IMR-90 (cell line): ENCODE results near the gene ANKRD53. TPM values are rescaled to one million over a fixed set of nuclear protein-coding genes. Genes with fewer than 3 reads are reported as not detected.

Experiments
- ATAC-seq: fragments of 200-7000 bp; cut with Tn5 transposase; 2 replicates; pipeline ENCODE4 v1.9.1; 2020; ENCODE audit warnings: low read depth, mild to moderate bottlenecking, moderate library complexity
- BruUV-seq: library from RNA; stranded (reverse); fragments of 400-500 nt; replicated peaks from 2 replicates; lab custom pipeline; 2021; lab: Mats Ljungman, UMichigan
- CTCF ChIA-PET: fragments of 300-600 bp; formaldehyde crosslinking; extraction: SDS; loops from one replicate; lab custom pipeline; 2021; ENCODE audit warnings: antibody characterized with exemption; lab: Yijun Ruan, JAX
- POLR2A ChIA-PET: fragments of 300-600 bp; sonication (Branson Sonifier 250); formaldehyde crosslinking; loops from one replicate; lab custom pipeline; 2022; ENCODE audit warnings: antibody characterized with exemption; ENCODE audit not compliant: unreplicated experiment; lab: Charles Lee
- DNase-seq: peaks from one replicate; pipeline ENCODE4 v3.0.0; 2013
- H2AFZ ChIP-seq: replicated peaks from 2 replicates; pipeline ENCODE3; 2013; ENCODE audit warnings: low read length, mild to moderate bottlenecking; ENCODE audit not compliant: poor library complexity
- H2AK5ac ChIP-seq: 2 replicates; pipeline ENCODE4 v1.6.1; 2013; ENCODE audit warnings: low read depth, low read length, inconsistent platforms
- H2AK9ac ChIP-seq: replicated peaks from 2 replicates; pipeline ENCODE3; 2013; ENCODE audit warnings: mild to moderate bottlenecking, low read depth, low read length, moderate library complexity; ENCODE audit not compliant: poor library complexity
- H2BK120ac ChIP-seq: 2 replicates; pipeline ENCODE4 v1.6.1; 2013; ENCODE audit warnings: low read depth, low read length, inconsistent platforms
- H2BK15ac ChIP-seq: 3 replicates; pipeline ENCODE4 v1.6.1; 2013; ENCODE audit warnings: low read depth, low read length, inconsistent platforms
- H2BK20ac ChIP-seq: 2 replicates; pipeline ENCODE4 v1.6.1; 2013; ENCODE audit warnings: low read depth, mild to moderate bottlenecking, inconsistent platforms, low read length, moderate library complexity
- H2BK5ac ChIP-seq: 2 replicates; pipeline ENCODE4 v1.6.1; 2013; ENCODE audit warnings: mild to moderate bottlenecking, low read depth, low read length, inconsistent platforms; ENCODE audit not compliant: poor library complexity, severe bottlenecking
- H3K14ac ChIP-seq: replicated peaks from 2 replicates; pipeline ENCODE4 v1.6.1; 2013; ENCODE audit warnings: low read depth, low read length, inconsistent platforms
- H3K18ac ChIP-seq: 2 replicates; pipeline ENCODE4 v1.6.1; 2013; ENCODE audit warnings: low read depth, low read length, control low read depth
- H3K23ac ChIP-seq: 2 replicates; pipeline ENCODE4 v1.6.1; 2013; ENCODE audit warnings: low read depth, low read length, inconsistent platforms
- H3K27ac ChIP-seq: 2 replicates; pipeline ENCODE4 v1.5.1; 2013; ENCODE audit warnings: mild to moderate bottlenecking, control low read depth, low read length; ENCODE audit not compliant: insufficient read depth
- H3K27me3 ChIP-seq: 2 replicates; pipeline ENCODE4 v1.6.1; 2013; ENCODE audit warnings: low read length; ENCODE audit not compliant: control insufficient read depth, insufficient read depth
- H3K36me3 ChIP-seq: 2 replicates; pipeline ENCODE4 v1.6.1; 2013; ENCODE audit warnings: low read length, mixed read lengths; ENCODE audit not compliant: control insufficient read depth, insufficient read depth
- H3K4ac ChIP-seq: 2 replicates; pipeline ENCODE4 v1.6.1; 2013; ENCODE audit warnings: low read depth, low read length, inconsistent platforms
- H3K4me1 ChIP-seq: 2 replicates; pipeline ENCODE4 v1.6.1; 2013; ENCODE audit warnings: low read length, mixed read lengths; ENCODE audit not compliant: control insufficient read depth, insufficient read depth
- H3K4me2 ChIP-seq: 2 replicates; pipeline ENCODE4 v1.6.1; 2013; ENCODE audit warnings: low read depth, mild to moderate bottlenecking, control low read depth, low read length, moderate library complexity
- H3K4me3 ChIP-seq: 2 replicates; pipeline ENCODE4 v1.5.1; 2013; ENCODE audit warnings: low read depth, mild to moderate bottlenecking, control low read depth, low read length, moderate library complexity; ENCODE audit not compliant: insufficient read depth
- H3K56ac ChIP-seq: 2 replicates; pipeline ENCODE4 v1.6.1; 2013; ENCODE audit warnings: low read length, inconsistent platforms; ENCODE audit not compliant: insufficient read depth; ENCODE audit errors: extremely low read depth
- H3K79me1 ChIP-seq, 2 experiments: 2 replicates each; pipeline ENCODE4 v1.6.1; 2013; ENCODE audit warnings: low read length in 2 of 2, inconsistent platforms in 1 of 2, low read depth in 1 of 2
- H3K9ac ChIP-seq: 2 replicates; pipeline ENCODE4 v1.6.1; 2013; ENCODE audit warnings: low read depth, low read length, control low read depth
- H3K9me1 ChIP-seq: 2 replicates; pipeline ENCODE4 v1.6.1; 2013; ENCODE audit warnings: low read length, inconsistent platforms; ENCODE audit not compliant: insufficient read depth
- H3K9me3 ChIP-seq: 2 replicates; pipeline ENCODE4 v1.6.1; 2013; ENCODE audit warnings: low read length; ENCODE audit not compliant: control insufficient read depth, insufficient read depth
- H4K20me1 ChIP-seq: 2 replicates; pipeline ENCODE4 v1.6.1; 2013; ENCODE audit warnings: low read length, inconsistent platforms; ENCODE audit not compliant: insufficient read depth
- H4K5ac ChIP-seq: 2 replicates; pipeline ENCODE4 v1.6.1; 2013; ENCODE audit warnings: mild to moderate bottlenecking, low read depth, low read length, control low read depth
- H4K8ac ChIP-seq, 2 experiments: 2 replicates each; pipeline ENCODE4 v1.6.1; 2013; ENCODE audit warnings: low read depth in 2 of 2, low read length in 2 of 2, control low read depth in 1 of 2, inconsistent platforms in 1 of 2
- H4K91ac ChIP-seq: 2 replicates; pipeline ENCODE4 v1.6.1; 2013; ENCODE audit warnings: low read depth, low read length, inconsistent platforms; ENCODE audit not compliant: insufficient read depth
- FOS ChIP-seq: fragments of 150-350 bp; IDR thresholded peaks from 2 replicates; pipeline ENCODE4 v1.6.1; 2016; ENCODE audit warnings: low read depth, low read length
- MAZ ChIP-seq: IDR thresholded peaks from 2 replicates; pipeline ENCODE4 v1.6.1; 2012; ENCODE audit warnings: low read depth, mild to moderate bottlenecking, low read length, improper control_type of control experiment, moderate library complexity, borderline replicate concordance
- MXI1 ChIP-seq: IDR thresholded peaks from 2 replicates; pipeline ENCODE4 v1.6.1; 2012; ENCODE audit warnings: low read depth, mild to moderate bottlenecking, low read length, moderate library complexity, borderline replicate concordance
- RAD21 ChIP-seq: IDR thresholded peaks from 2 replicates; pipeline ENCODE4 v1.6.1; 2012; ENCODE audit warnings: low read length, improper control_type of control experiment
- SMC3 ChIP-seq: fragments of 150-350 bp; IDR thresholded peaks from 2 replicates; pipeline ENCODE4 v1.6.1; 2016; ENCODE audit warnings: low read depth, mild to moderate bottlenecking, antibody characterized with exemption, low read length, moderate library complexity
- WGBS, 2 experiments: methylation state at CpG; one replicate each; pipeline versions ENCODE4 v1.1.5 to v1.1.7; 2013; ENCODE audit warnings: missing lambda C conversion rate in 2 of 2; ENCODE audit not compliant: insufficient read length in 1 of 2; ENCODE audit errors: extremely low coverage in 2 of 2; 5-methylcytosine and 5-hydroxymethylcytosine counted together
- dilution Hi-C: fragments of 300-500 bp; cut with HindIII; formaldehyde crosslinking; loops from one replicate; pipeline ENCODE4 v1.14.3; 2018; ENCODE audit warnings: low sequenced_read_pairs; ENCODE audit not compliant: unreplicated experiment
- in situ Hi-C: fragments of 300-500 bp; cut with MboI; formaldehyde crosslinking; loops from 3 replicates; pipeline ENCODE4 v1.14.3; 2019; ENCODE audit warnings: low sequenced_read_pairs, inconsistent platforms, mixed read lengths
- intact Hi-C: fragments of 100-400 bp; cut with micrococcal nuclease; formaldehyde crosslinking; loops from 2 replicates; pipeline ENCODE4 v1.10.0; 2022
- polyA plus RNA-seq, 3 experiments: library from polyadenylated mRNA; depleted of rRNA; stranded (reverse); fragments of >200 nt; gene quantifications; 2 replicates each; pipeline ENCODE4 v1.2.3, GENCODE V29; 2012; ENCODE audit warnings: low replicate concordance in 1 of 3
- total RNA-seq: library from RNA; depleted of rRNA; stranded (reverse); fragments of >200 nt; gene quantifications from 2 replicates; pipeline ENCODE4 v1.2.3, GENCODE V29; 2012
- TF ChIP-seq, protein P1 (sequence below): conservative IDR thresholded peaks from 2 replicates; pipeline ENCODE4 v1.5.1; 2012; ENCODE audit warnings: mild to moderate bottlenecking, low read depth, low read length, improper control_type of control experiment
- TF ChIP-seq, protein P2 (sequence below): fragments of 150-350 bp; IDR thresholded peaks from 2 replicates; pipeline ENCODE4 v1.6.1; 2017; ENCODE audit warnings: mild to moderate bottlenecking, antibody characterized with exemption, low read length, low read depth

Gene ANKRD53
- total and polyA plus RNA-seq, 2 of the 4 experiments (the other 2 are of a cell fraction), result 0.54 to 1.0 TPM

DNA sequence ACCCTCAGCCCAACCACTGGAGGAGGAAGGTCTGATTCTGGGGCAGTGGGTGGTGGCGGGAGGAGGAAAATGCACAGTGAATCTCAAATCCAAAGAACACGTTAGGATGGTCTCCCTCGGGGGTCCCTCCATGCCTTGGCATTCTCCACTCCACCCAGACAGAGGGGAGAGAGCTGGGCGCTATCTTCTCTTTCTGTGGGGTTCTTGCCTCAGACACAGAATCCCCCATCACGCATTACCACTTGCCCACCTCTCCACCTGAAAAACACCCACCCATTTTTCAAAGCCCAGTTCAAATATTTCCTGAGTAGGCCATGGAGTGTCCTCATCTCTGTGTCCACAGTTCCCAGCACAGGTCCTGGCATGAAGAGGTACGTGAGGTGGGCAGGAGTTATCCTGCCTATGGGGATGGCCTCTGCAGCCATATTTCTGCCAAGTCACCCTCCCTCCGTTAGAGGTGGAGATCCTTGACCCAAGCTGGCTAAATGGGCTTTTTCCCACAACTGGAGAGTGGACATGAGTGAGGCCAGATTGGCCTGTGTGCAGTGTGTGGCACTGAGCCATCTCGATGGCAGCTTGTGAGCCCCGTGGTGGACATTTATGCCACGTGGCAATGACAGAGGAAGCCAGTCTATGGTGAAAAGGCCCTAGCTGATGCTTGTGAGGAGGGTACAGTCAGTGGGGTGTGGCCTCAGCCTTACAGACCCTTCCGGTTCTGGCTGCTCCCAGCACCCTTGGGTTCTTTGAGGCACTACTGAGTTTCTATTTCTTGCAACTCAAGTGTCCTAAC is 25.7 kb downstream of the ANKRD53 start:
- Histone ChIP-seq H2AFZ (no peak overlapping the region), H2BK120ac (no peak overlapping the region), H3K23ac (no peak overlapping the region), H3K18ac (no peak overlapping the region), H3K4ac (no peak overlapping the region), H3K4me1 (peaks cover 2% of the 10 kb centered on the region; the same call in 1 of the 2 replicates), H2BK15ac (no peak overlapping the region), H4K20me1 (no peaks in the 10 kb centered on the region), H2BK5ac (no peak overlapping the region), H3K27me3 (peaks cover 8% of the 10 kb centered on the region; the same call in 1 of the 2 replicates), H3K9me1 (no peaks in the 10 kb centered on the region; the same call in 1 of the 2 replicates), H3K79me1 (no peaks in the 10 kb centered on the region), H2AK5ac (no peak overlapping the region), H3K36me3 (no peaks in the 10 kb centered on the region), H4K5ac (no peak overlapping the region), H3K14ac (no peak overlapping the region), H3K9me3 (no peaks in the 10 kb centered on the region), H2AK9ac (no peak overlapping the region), H3K9ac (no peak overlapping the region), H2BK20ac (no peak overlapping the region), H4K8ac (no peak overlapping the region), H3K4me3 (no peak overlapping the region), H3K4me2 (no peak overlapping the region), H3K27ac (no peak overlapping the region), H3K56ac (no peak overlapping the region), H4K91ac (no peak overlapping the region)
- WGBS, 2 experiments, result 20% methylated on average over 1 of the region's 11 CpGs; no CpG with 5 or more reads in 1 of the 2 experiments
- TF ChIP-seq FOS (no peak), MAZ (no peak), RAD21 (no peak), SMC3 (no peak), MXI1 (no peak)
- TF ChIP-seq, protein P1, sequence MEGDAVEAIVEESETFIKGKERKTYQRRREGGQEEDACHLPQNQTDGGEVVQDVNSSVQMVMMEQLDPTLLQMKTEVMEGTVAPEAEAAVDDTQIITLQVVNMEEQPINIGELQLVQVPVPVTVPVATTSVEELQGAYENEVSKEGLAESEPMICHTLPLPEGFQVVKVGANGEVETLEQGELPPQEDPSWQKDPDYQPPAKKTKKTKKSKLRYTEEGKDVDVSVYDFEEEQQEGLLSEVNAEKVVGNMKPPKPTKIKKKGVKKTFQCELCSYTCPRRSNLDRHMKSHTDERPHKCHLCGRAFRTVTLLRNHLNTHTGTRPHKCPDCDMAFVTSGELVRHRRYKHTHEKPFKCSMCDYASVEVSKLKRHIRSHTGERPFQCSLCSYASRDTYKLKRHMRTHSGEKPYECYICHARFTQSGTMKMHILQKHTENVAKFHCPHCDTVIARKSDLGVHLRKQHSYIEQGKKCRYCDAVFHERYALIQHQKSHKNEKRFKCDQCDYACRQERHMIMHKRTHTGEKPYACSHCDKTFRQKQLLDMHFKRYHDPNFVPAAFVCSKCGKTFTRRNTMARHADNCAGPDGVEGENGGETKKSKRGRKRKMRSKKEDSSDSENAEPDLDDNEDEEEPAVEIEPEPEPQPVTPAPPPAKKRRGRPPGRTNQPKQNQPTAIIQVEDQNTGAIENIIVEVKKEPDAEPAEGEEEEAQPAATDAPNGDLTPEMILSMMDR, result no peak
- TF ChIP-seq, protein P2, sequence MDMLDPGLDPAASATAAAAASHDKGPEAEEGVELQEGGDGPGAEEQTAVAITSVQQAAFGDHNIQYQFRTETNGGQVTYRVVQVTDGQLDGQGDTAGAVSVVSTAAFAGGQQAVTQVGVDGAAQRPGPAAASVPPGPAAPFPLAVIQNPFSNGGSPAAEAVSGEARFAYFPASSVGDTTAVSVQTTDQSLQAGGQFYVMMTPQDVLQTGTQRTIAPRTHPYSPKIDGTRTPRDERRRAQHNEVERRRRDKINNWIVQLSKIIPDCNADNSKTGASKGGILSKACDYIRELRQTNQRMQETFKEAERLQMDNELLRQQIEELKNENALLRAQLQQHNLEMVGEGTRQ, result no peak
- no peak for DNase-seq
- ATAC-seq, result no peak
- no TSS peak for BruUV-seq
- POLR2A ChIA-PET, result no interaction called here
- intact Hi-C loops (loop anchor here (2.0 to 10.0 kb wide), 2 partner anchors 65 to 121 kb away; partner anchors contain the start of gene NAGK), in situ Hi-C loops (no loop called here), dilution Hi-C loops (no loop called here)
- CTCF ChIA-PET, result no interaction called here
